ENCODE results near the gene SRBD1.
"Not testable (repeated sequence)": the region's sequence is repeated elsewhere in the genome, so short reads cannot be mapped to it uniquely, and the experiment has no call there.

The SRBD1 gene

DNA sequence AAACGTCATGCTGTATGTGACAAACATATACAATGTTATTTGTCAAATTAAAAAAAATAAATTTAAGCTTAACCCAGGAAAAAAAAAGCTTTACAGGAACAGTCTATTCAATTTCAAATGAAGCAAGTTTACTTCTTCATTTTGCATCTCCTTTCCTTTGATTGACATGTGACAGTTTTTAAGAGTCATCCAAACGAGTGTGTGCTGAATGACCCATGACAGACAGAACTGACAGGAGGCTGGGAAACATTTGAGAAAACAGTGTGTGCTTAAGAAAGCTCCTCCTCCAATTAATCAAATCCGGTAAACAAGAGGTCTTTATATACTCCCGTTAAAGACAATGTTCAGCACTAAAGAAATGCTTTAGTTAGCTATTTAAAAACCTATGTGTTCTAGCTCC is 177.7 kb downstream of the SRBD1 start:
- FAIRE-seq (no peak), DNase-seq (ENCODE audit: insufficient read length, low spot score) (no peak)
- TF ChIP-seq POLR2AphosphoS5 (IDR thresholded peaks at IDR 0.05; ENCODE audit: low read depth, low read length) (no peak), PAX5 (IDR thresholded peaks at IDR 0.05; ENCODE audit: insufficient read depth, low read length, severe bottlenecking) (no peak), TAF1 (IDR thresholded peaks at IDR 0.05; ENCODE audit: low read depth, low read length) (no peak), POU2F2 (IDR thresholded peaks at IDR 0.05; ENCODE audit: low read depth, low read length) (no peak), POLR2A (IDR thresholded peaks at IDR 0.05; ENCODE audit: low read depth, low read length) (no peak), SPI1 (IDR thresholded peaks at IDR 0.05; ENCODE audit: low read depth, low read length) (no peak)

GRCh38 chr2:45432406-45432805 is 178.7 kb downstream of the SRBD1 start:
- FAIRE-seq (no peak), DNase-seq (ENCODE audit: insufficient read length, low spot score) (no peak)

GRCh38 chr2:45426025-45426424 is 185.0 kb downstream of the SRBD1 start:
- DNase-seq (ENCODE audit: insufficient read length, low spot score); FAIRE-seq: not testable (repeated sequence)

More at GRCh38 chr2:45432406-45432805, 178.7 kb downstream of the SRBD1 start:
- TF ChIP-seq SPI1 (IDR thresholded peaks at IDR 0.05; ENCODE audit: low read depth, low read length) (no peak), POU2F2 (IDR thresholded peaks at IDR 0.05; ENCODE audit: low read depth, low read length) (no peak), TAF1 (IDR thresholded peaks at IDR 0.05; ENCODE audit: low read depth, low read length) (no peak), POLR2A (IDR thresholded peaks at IDR 0.05; ENCODE audit: low read depth, low read length) (no peak), POLR2AphosphoS5 (IDR thresholded peaks at IDR 0.05; ENCODE audit: low read depth, low read length) (no peak), PAX5 (IDR thresholded peaks at IDR 0.05; ENCODE audit: insufficient read depth, low read length, severe bottlenecking) (no peak)

- TF ChIP-seq POLR2A (IDR thresholded peaks at IDR 0.05; ENCODE audit: low read depth, low read length) (no peak), POLR2AphosphoS5 (IDR thresholded peaks at IDR 0.05; ENCODE audit: low read depth, low read length) (no peak), POU2F2 (IDR thresholded peaks at IDR 0.05; ENCODE audit: low read depth, low read length) (no peak), TAF1 (IDR thresholded peaks at IDR 0.05; ENCODE audit: low read depth, low read length) (no peak), SPI1 (IDR thresholded peaks at IDR 0.05; ENCODE audit: low read depth, low read length) (no peak)
- FAIRE-seq (no peak), DNase-seq (ENCODE audit: insufficient read length, low spot score) (no peak)
Measured at GRCh38 chr2:45422921-45423320, 188.1 kb downstream of the SRBD1 start.

- FAIRE-seq = no peak
- TF ChIP-seq SPI1 (IDR thresholded peaks at IDR 0.05; ENCODE audit: low read depth, low read length) (no peak), POU2F2 (IDR thresholded peaks at IDR 0.05; ENCODE audit: low read depth, low read length) (no peak), POLR2AphosphoS5 (IDR thresholded peaks at IDR 0.05; ENCODE audit: low read depth, low read length) (no peak), TAF1 (IDR thresholded peaks at IDR 0.05; ENCODE audit: low read depth, low read length) (no peak), POLR2A (IDR thresholded peaks at IDR 0.05; ENCODE audit: low read depth, low read length) (no peak), PAX5 (IDR thresholded peaks at IDR 0.05; ENCODE audit: insufficient read depth, low read length, severe bottlenecking) (no peak)
- no peak for DNase-seq (ENCODE audit: insufficient read length, low spot score)
Measured at GRCh38 chr2:45418532-45418931, 192.5 kb downstream of the SRBD1 start.

DNA sequence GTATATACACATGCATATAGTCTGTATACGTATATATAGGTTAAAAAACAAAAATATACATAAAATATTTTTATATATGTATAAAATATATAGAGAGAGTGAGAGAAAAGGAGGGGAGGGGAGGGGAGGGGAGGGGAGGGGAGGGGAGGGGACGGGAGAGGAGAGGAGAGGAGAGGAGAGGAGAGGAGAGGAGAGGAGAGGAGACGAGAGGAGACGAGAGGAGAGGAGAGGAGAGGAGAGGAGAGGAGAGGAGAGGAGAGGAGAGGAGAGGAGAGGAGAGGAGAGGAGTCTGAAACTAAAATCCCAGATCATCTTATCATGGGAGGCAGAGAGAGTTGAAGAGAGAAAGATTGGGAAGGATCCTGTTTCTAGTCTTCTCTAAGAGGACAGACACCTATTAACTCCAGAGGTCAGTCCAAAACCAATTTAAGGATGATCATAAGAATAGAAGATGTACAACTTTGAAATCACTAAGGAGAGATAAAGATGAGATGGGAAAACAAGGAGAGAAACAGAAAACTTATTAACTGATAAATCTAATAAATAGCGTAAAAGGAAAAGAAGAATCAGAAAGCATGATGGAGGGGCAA is 195.4 kb downstream of the SRBD1 start:
- FAIRE-seq (no peak), DNase-seq (ENCODE audit: insufficient read length, low spot score) (no peak)
- TF ChIP-seq SPI1 (IDR thresholded peaks at IDR 0.05; ENCODE audit: low read depth, low read length) (no peak), PAX5 (IDR thresholded peaks at IDR 0.05; ENCODE audit: insufficient read depth, low read length, severe bottlenecking) (no peak), TAF1 (IDR thresholded peaks at IDR 0.05; ENCODE audit: low read depth, low read length) (no peak), POLR2A (IDR thresholded peaks at IDR 0.05; ENCODE audit: low read depth, low read length) (no peak), POU2F2 (IDR thresholded peaks at IDR 0.05; ENCODE audit: low read depth, low read length) (no peak), POLR2AphosphoS5 (IDR thresholded peaks at IDR 0.05; ENCODE audit: low read depth, low read length) (no peak)

- DNase-seq (ENCODE audit: insufficient read length, low spot score) = no peak
- TF ChIP-seq SPI1 (IDR thresholded peaks at IDR 0.05; ENCODE audit: low read depth, low read length) (no peak), TAF1 (IDR thresholded peaks at IDR 0.05; ENCODE audit: low read depth, low read length) (no peak), POLR2A (IDR thresholded peaks at IDR 0.05; ENCODE audit: low read depth, low read length) (no peak), POLR2AphosphoS5 (IDR thresholded peaks at IDR 0.05; ENCODE audit: low read depth, low read length) (no peak), POU2F2 (IDR thresholded peaks at IDR 0.05; ENCODE audit: low read depth, low read length) (no peak), PAX5 (IDR thresholded peaks at IDR 0.05; ENCODE audit: insufficient read depth, low read length, severe bottlenecking) (no peak)
- peak; percentile 43 for FAIRE-seq
Measured at GRCh38 chr2:45412754-45413379, 198.2 kb downstream of the SRBD1 start.

- DNase-seq (ENCODE audit: insufficient read length, low spot score) = no peak
- TF ChIP-seq TAF1 (IDR thresholded peaks at IDR 0.05; ENCODE audit: low read depth, low read length) = no peak
- no peak for TF ChIP-seq POLR2A (IDR thresholded peaks at IDR 0.05; ENCODE audit: low read depth, low read length)
- TF ChIP-seq POU2F2 (IDR thresholded peaks at IDR 0.05; ENCODE audit: low read depth, low read length) = no peak
- no peak for TF ChIP-seq SPI1 (IDR thresholded peaks at IDR 0.05; ENCODE audit: low read depth, low read length)
- no peak for TF ChIP-seq PAX5 (IDR thresholded peaks at IDR 0.05; ENCODE audit: insufficient read depth, low read length, severe bottlenecking)
- no peak for TF ChIP-seq POLR2AphosphoS5 (IDR thresholded peaks at IDR 0.05; ENCODE audit: low read depth, low read length)
- FAIRE-seq = no peak
Measured at GRCh38 chr2:45409677-45410076, 201.4 kb downstream of the SRBD1 start.

GRCh38 chr2:45406621-45407020 is 204.4 kb downstream of the SRBD1 start:
- DNase-seq (ENCODE audit: insufficient read length, low spot score) = no peak
- TF ChIP-seq POLR2A (IDR thresholded peaks at IDR 0.05; ENCODE audit: low read depth, low read length) (no peak), SPI1 (IDR thresholded peaks at IDR 0.05; ENCODE audit: low read depth, low read length) (no peak), PAX5 (IDR thresholded peaks at IDR 0.05; ENCODE audit: insufficient read depth, low read length, severe bottlenecking) (no peak), TAF1 (IDR thresholded peaks at IDR 0.05; ENCODE audit: low read depth, low read length) (no peak), POU2F2 (IDR thresholded peaks at IDR 0.05; ENCODE audit: low read depth, low read length) (no peak), POLR2AphosphoS5 (IDR thresholded peaks at IDR 0.05; ENCODE audit: low read depth, low read length) (no peak)
- no peak for FAIRE-seq

- no peak for DNase-seq (ENCODE audit: insufficient read length, low spot score)
- FAIRE-seq = no peak
- TF ChIP-seq POU2F2 (IDR thresholded peaks at IDR 0.05; ENCODE audit: low read depth, low read length) = no peak
Measured at GRCh38 chr2:45404807-45405297, 206.2 kb downstream of the SRBD1 start.
